K562 (cell line): ENCODE measurements around the gene SERPING1. TPM values are rescaled to one million over a fixed set of nuclear protein-coding genes. Genes with fewer than 3 reads are reported as not detected.

Experiments
- E2F3 ChIP-seq: fragments of 250-450 bp; sonication (Bioruptor Pico); IDR thresholded peaks from 2 replicates; pipeline ENCODE4 v1.4.0; 2020; ENCODE audit warnings: mild to moderate bottlenecking
- HDAC8 ChIP-seq: fragments of 450-650 bp; IDR thresholded peaks from 2 replicates; pipeline ENCODE4 v1.6.1; 2016; ENCODE audit warnings: mild to moderate bottlenecking, missing genetic modification characterization, moderate library complexity, missing compliant biosample characterization
- NFE2L1 ChIP-seq: fragments of 450-650 bp; IDR thresholded peaks from 2 replicates; pipeline ENCODE4 v1.6.1; 2016; ENCODE audit warnings: missing genetic modification characterization, low read depth, mild to moderate bottlenecking, missing compliant biosample characterization, moderate library complexity, borderline replicate concordance
- NKRF ChIP-seq: fragments of 450-650 bp; IDR thresholded peaks from 2 replicates; pipeline ENCODE4 v1.6.1; 2016; ENCODE audit warnings: borderline replicate concordance
- POLR2G ChIP-seq: fragments of 200-400 bp; formaldehyde crosslinking; IDR thresholded peaks from 2 replicates; pipeline ENCODE4 v1.6.1; 2017; ENCODE audit warnings: low read depth, mild to moderate bottlenecking, antibody characterized with exemption, low read length, moderate library complexity
- RCOR1 ChIP-seq, 2 experiments: IDR thresholded peaks; 2 replicates each; pipeline ENCODE4 v1.6.1; 2012; ENCODE audit warnings: low read depth in 2 of 2, low read length in 2 of 2, borderline replicate concordance in 1 of 2, improper control_type of control experiment in 1 of 2
- SMAD3 ChIP-seq: fragments of 450-650 bp; formaldehyde crosslinking; conservative IDR thresholded peaks from 2 replicates; pipeline ENCODE4 v1.4.0; 2020; ENCODE audit warnings: mild to moderate bottlenecking
- STAT5A ChIP-seq: IDR thresholded peaks from 2 replicates; pipeline ENCODE4 v1.6.1; 2012; ENCODE audit warnings: low read length, inconsistent platforms, borderline replicate concordance
- ZNF347 ChIP-seq: fragments of 450-650 bp; formaldehyde crosslinking; IDR thresholded peaks from 2 replicates; pipeline ENCODE4 v1.4.0; 2020; ENCODE audit warnings: low read depth, mild to moderate bottlenecking, moderate library complexity
- ZNF41 ChIP-seq: fragments of 250-450 bp; sonication (Bioruptor Pico); conservative IDR thresholded peaks from 2 replicates; pipeline ENCODE4 v1.4.0; 2020; ENCODE audit warnings: mild to moderate bottlenecking
- ZNF551 ChIP-seq: fragments of 250-450 bp; sonication (Bioruptor Pico); IDR thresholded peaks from 2 replicates; pipeline ENCODE4 v1.5.0; 2021; ENCODE audit warnings: mild to moderate bottlenecking, moderate library complexity
- ZNF696 ChIP-seq: fragments of 250-450 bp; sonication (Bioruptor Pico); conservative IDR thresholded peaks from 2 replicates; pipeline ENCODE4 v1.4.0; 2020; ENCODE audit warnings: mild to moderate bottlenecking, moderate library complexity
- polyA plus RNA-seq, 8 experiments: library from polyadenylated mRNA; depleted of rRNA in 4 of 8; stranded (reverse) in 5 of 8; unstranded in 3 of 8; fragments of >200 nt; fragmentation: Nextera tagmentation in 2 of 8; fragmentation: Illumina TruSeq in 1 of 8; extraction: Ambion mirVana in 2 of 8; extraction: Trizol in 1 of 8; gene quantifications; 2 replicates each; pipeline versions ENCODE4 v1.2.1 to v1.2.3, GENCODE V29; 2011 to 2014; ENCODE audit warnings: inconsistent platforms in 1 of 8, missing spikeins in 1 of 8
- total RNA-seq, 7 experiments: library from RNA; depleted of rRNA in 6 of 7; stranded (reverse); fragments of >200 nt in 6 of 7; fragmentation: Illumina TruSeq in 2 of 7; extraction: Trizol in 2 of 7; gene quantifications; 2 replicates each; pipeline versions ENCODE4 v1.2.1 to v1.2.3, GENCODE V29; 2011 to 2021; ENCODE audit warnings: low replicate concordance in 1 of 7
- TF ChIP-seq, protein P1 (sequence below): fragments of 250-450 bp; sonication (Bioruptor Pico); IDR thresholded peaks from 2 replicates; pipeline ENCODE4 v1.4.0; 2020; ENCODE audit warnings: mild to moderate bottlenecking, moderate library complexity
- TF ChIP-seq, protein P2 (sequence below): fragments of 450-650 bp; IDR thresholded peaks from 2 replicates; pipeline ENCODE4 v1.6.1; 2016
- TF ChIP-seq, protein P3 (sequence below): sonication (generic); formaldehyde crosslinking; IDR thresholded peaks from 2 replicates; pipeline ENCODE4 v1.8.1; 2023; ENCODE audit warnings: mild to moderate bottlenecking, missing genetic modification reagents
- TF ChIP-seq, protein P4 (sequence below): fragments of 450-650 bp; IDR thresholded peaks from 2 replicates; pipeline ENCODE4 v1.7.1; 2018; ENCODE audit warnings: mild to moderate bottlenecking, low read depth; ENCODE audit not compliant: partially characterized antibody

SERPING1 gene
- total and polyA plus RNA-seq, 9 of the 15 experiments (the other 6 are each of a cell fraction or from before 2014, with no cell fraction given) = 0.10 to 1.00 (median 0.21) TPM; not detected in 2

GRCh38 chr11:57647960-57648800, 50.7 kb downstream of the SERPING1 start (continued):
- TF ChIP-seq, protein P1, sequence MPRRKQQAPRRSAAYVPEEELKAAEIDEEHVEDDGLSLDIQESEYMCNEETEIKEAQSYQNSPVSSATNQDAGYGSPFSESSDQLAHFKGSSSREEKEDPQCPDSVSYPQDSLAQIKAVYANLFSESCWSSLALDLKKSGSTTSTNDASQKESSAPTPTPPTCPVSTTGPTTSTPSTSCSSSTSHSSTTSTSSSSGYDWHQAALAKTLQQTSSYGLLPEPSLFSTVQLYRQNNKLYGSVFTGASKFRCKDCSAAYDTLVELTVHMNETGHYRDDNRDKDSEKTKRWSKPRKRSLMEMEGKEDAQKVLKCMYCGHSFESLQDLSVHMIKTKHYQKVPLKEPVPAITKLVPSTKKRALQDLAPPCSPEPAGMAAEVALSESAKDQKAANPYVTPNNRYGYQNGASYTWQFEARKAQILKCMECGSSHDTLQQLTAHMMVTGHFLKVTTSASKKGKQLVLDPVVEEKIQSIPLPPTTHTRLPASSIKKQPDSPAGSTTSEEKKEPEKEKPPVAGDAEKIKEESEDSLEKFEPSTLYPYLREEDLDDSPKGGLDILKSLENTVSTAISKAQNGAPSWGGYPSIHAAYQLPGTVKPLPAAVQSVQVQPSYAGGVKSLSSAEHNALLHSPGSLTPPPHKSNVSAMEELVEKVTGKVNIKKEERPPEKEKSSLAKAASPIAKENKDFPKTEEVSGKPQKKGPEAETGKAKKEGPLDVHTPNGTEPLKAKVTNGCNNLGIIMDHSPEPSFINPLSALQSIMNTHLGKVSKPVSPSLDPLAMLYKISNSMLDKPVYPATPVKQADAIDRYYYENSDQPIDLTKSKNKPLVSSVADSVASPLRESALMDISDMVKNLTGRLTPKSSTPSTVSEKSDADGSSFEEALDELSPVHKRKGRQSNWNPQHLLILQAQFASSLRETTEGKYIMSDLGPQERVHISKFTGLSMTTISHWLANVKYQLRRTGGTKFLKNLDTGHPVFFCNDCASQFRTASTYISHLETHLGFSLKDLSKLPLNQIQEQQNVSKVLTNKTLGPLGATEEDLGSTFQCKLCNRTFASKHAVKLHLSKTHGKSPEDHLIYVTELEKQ (CRISPR knock-in tag) = no peak
- TF ChIP-seq E2F3 (CRISPR knock-in tag) (no peak), HDAC8 (no peak), NKRF (no peak), SMAD3 (CRISPR knock-in tag) (no peak), ZNF41 (CRISPR knock-in tag) (no peak), RCOR1 (IDR thresholded peaks at IDR 0.05; ENCODE audit: borderline replicate concordance in 1 of 2, low read depth in 2 of 2, low read length in 2 of 2) (peak; percentile 96 to 99), ZNF551 (CRISPR knock-in tag) (no peak), ZNF347 (no peak), POLR2G (no peak), NFE2L1 (tag) (no peak), ZNF696 (CRISPR knock-in tag) (no peak), STAT5A (peak; percentile 97)
- TF ChIP-seq, protein P2, sequence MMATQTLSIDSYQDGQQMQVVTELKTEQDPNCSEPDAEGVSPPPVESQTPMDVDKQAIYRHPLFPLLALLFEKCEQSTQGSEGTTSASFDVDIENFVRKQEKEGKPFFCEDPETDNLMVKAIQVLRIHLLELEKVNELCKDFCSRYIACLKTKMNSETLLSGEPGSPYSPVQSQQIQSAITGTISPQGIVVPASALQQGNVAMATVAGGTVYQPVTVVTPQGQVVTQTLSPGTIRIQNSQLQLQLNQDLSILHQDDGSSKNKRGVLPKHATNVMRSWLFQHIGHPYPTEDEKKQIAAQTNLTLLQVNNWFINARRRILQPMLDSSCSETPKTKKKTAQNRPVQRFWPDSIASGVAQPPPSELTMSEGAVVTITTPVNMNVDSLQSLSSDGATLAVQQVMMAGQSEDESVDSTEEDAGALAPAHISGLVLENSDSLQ = 0 out of 2 replicates have a peak, but pooled peaks have one; percentile 4
- TF ChIP-seq, protein P3, sequence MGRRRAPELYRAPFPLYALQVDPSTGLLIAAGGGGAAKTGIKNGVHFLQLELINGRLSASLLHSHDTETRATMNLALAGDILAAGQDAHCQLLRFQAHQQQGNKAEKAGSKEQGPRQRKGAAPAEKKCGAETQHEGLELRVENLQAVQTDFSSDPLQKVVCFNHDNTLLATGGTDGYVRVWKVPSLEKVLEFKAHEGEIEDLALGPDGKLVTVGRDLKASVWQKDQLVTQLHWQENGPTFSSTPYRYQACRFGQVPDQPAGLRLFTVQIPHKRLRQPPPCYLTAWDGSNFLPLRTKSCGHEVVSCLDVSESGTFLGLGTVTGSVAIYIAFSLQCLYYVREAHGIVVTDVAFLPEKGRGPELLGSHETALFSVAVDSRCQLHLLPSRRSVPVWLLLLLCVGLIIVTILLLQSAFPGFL (CRISPR knock-in tag) = no peak
- TF ChIP-seq, protein P4, sequence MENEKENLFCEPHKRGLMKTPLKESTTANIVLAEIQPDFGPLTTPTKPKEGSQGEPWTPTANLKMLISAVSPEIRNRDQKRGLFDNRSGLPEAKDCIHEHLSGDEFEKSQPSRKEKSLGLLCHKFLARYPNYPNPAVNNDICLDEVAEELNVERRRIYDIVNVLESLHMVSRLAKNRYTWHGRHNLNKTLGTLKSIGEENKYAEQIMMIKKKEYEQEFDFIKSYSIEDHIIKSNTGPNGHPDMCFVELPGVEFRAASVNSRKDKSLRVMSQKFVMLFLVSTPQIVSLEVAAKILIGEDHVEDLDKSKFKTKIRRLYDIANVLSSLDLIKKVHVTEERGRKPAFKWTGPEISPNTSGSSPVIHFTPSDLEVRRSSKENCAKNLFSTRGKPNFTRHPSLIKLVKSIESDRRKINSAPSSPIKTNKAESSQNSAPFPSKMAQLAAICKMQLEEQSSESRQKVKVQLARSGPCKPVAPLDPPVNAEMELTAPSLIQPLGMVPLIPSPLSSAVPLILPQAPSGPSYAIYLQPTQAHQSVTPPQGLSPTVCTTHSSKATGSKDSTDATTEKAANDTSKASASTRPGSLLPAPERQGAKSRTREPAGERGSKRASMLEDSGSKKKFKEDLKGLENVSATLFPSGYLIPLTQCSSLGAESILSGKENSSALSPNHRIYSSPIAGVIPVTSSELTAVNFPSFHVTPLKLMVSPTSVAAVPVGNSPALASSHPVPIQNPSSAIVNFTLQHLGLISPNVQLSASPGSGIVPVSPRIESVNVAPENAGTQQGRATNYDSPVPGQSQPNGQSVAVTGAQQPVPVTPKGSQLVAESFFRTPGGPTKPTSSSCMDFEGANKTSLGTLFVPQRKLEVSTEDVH = no peak
